ENCODE measurements around the gene CAMKK2.

The CAMKK2 gene

GRCh38 chr12:121318121-121318520, 21.6 kb upstream of the CAMKK2 start:
- ChIA-PET POLR2A (no interaction called here), CTCF (interaction anchor here (4.4 kb wide), 1 partner anchor 16 kb away, joined by 19 read pairs; no protein-coding TSS in a partner anchor)
- Histone ChIP-seq H3K36me3 (ENCODE audit: control insufficient read depth in 2 of 2, insufficient read depth in 1 of 2, low read length in 2 of 2) (peaks cover 52 to 61% of the 10 kb centered on the region in 2 experiments), H3K4me1 (ENCODE audit: control insufficient read depth, insufficient read depth, low read length) (no peaks in the 10 kb centered on the region), H3K9me3 (ENCODE audit: control insufficient read depth, insufficient read depth, low read depth, low read length) (no peaks in the 10 kb centered on the region), H3K27ac (ENCODE audit: extremely low read depth, low read depth, low read length) (no peak overlapping the region), H3K4me3 (ENCODE audit: low read depth, low read length) (no peak overlapping the region)
- TF ChIP-seq GLIS1 (tag by site-specific recombination; IDR thresholded peaks at IDR 0.05) (no peak), ZNF274 (IDR thresholded peaks at IDR 0.05; ENCODE audit: low read length) (no peak), ZNF274 (tag by site-specific recombination; IDR thresholded peaks at IDR 0.05; ENCODE audit: borderline replicate concordance) (no peak), ZNF510 (tag by site-specific recombination; IDR thresholded peaks at IDR 0.05; ENCODE audit: insufficient replicate concordance) (no peak), ZNF521 (tag by site-specific recombination; IDR thresholded peaks at IDR 0.05) (no peak), ZNF324 (tag by site-specific recombination; IDR thresholded peaks at IDR 0.05) (no peak), ZNF449 (tag by site-specific recombination; IDR thresholded peaks at IDR 0.05) (no peak), ZBTB21 (tag by site-specific recombination; IDR thresholded peaks at IDR 0.05) (no peak), ZNF654 (tag by site-specific recombination; IDR thresholded peaks at IDR 0.05; ENCODE audit: low read depth) (no peak), ZNF660 (tag by site-specific recombination; IDR thresholded peaks at IDR 0.05) (no peak), EGR2 (tag by site-specific recombination; IDR thresholded peaks at IDR 0.05; ENCODE audit: low read depth) (no peak), ZNF174 (tag by site-specific recombination; IDR thresholded peaks at IDR 0.05) (no peak), YY2 (tag by site-specific recombination; IDR thresholded peaks at IDR 0.05) (no peak)
- TF ChIP-seq, protein P1, sequence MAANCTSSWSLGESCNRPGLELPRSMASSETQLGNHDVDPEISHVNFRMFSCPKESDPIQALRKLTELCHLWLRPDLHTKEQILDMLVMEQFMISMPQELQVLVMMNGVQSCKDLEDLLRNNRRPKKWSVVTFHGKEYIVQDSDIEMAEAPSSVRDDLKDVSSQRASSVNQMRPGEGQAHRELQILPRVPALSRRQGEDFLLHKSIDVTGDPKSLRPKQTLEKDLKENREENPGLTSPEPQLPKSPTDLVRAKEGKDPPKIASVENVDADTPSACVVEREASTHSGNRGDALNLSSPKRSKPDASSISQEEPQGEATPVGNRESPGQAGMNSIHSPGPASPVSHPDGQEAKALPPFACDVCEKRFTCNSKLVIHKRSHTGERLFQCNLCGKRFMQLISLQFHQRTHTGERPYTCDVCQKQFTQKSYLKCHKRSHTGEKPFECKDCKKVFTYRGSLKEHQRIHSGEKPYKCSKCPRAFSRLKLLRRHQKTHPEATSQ (tag by site-specific recombination; IDR thresholded peaks at IDR 0.05): no peak
- TF ChIP-seq, protein P2, sequence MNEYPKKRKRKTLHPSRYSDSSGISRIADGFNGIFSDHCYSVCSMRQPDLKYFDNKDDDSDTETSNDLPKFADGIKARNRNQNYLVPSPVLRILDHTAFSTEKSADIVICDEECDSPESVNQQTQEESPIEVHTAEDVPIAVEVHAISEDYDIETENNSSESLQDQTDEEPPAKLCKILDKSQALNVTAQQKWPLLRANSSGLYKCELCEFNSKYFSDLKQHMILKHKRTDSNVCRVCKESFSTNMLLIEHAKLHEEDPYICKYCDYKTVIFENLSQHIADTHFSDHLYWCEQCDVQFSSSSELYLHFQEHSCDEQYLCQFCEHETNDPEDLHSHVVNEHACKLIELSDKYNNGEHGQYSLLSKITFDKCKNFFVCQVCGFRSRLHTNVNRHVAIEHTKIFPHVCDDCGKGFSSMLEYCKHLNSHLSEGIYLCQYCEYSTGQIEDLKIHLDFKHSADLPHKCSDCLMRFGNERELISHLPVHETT (tag by site-specific recombination; IDR thresholded peaks at IDR 0.05): no peak

GRCh38 chr12:121314431-121314830, 17.9 kb upstream of the CAMKK2 start:
- POLR2A ChIA-PET: no interaction called here
- Histone ChIP-seq H3K9me3 (ENCODE audit: control insufficient read depth, insufficient read depth, low read depth, low read length) (no peaks in the 10 kb centered on the region), H3K4me3 (ENCODE audit: low read depth, low read length) (no peak overlapping the region), H3K36me3 (ENCODE audit: control insufficient read depth in 2 of 2, insufficient read depth in 1 of 2, low read length in 2 of 2) (peaks cover 57 to 58% of the 10 kb centered on the region in 2 experiments), H3K27ac (ENCODE audit: extremely low read depth, low read depth, low read length) (no peak overlapping the region), H3K4me1 (ENCODE audit: control insufficient read depth, insufficient read depth, low read length) (no peaks in the 10 kb centered on the region)
- TF ChIP-seq KLF9 (tag by site-specific recombination; IDR thresholded peaks at IDR 0.05; ENCODE audit: low read depth) (no peak), SALL2 (tag by site-specific recombination; IDR thresholded peaks at IDR 0.05; ENCODE audit: borderline replicate concordance) (no peak), ZNF24 (tag by site-specific recombination; IDR thresholded peaks at IDR 0.05) (no peak), ZNF830 (tag by site-specific recombination; IDR thresholded peaks at IDR 0.05; ENCODE audit: low read depth) (no peak), ZNF571 (tag by site-specific recombination; IDR thresholded peaks at IDR 0.05) (no peak), ZNF585B (tag by site-specific recombination; IDR thresholded peaks at IDR 0.05) (no peak), ZBTB7A (tag by site-specific recombination; IDR thresholded peaks at IDR 0.05; ENCODE audit: low read depth) (no peak), BCL6B (tag by site-specific recombination; IDR thresholded peaks at IDR 0.05) (no peak), ZNF133 (tag by site-specific recombination; IDR thresholded peaks at IDR 0.05) (no peak)
- CTCF ChIA-PET: interaction anchor here (1.2 kb wide), 1 partner anchor 20 kb away, joined by 3 read pairs; no protein-coding TSS in a partner anchor
